Suprapubic skin (tissue), 4 donors: Measurements from ENCODE around the gene TMED9.

Experiments used
- CTCF ChIP-seq, 2 donors: fragments of 200-600 bp in 1 of 2; fragments of 450-650 bp in 1 of 2; sonication (generic) in 1 of 2; IDR thresholded peaks; one replicate each; pipeline ENCODE4 v1.5.1; 2016 to 2019; ENCODE audit warnings: antibody characterized with exemption in 2 of 2, mild to moderate bottlenecking in 1 of 2, moderate library complexity in 1 of 2
- POLR2A ChIP-seq, 2 donors: fragments of 450-650 bp; IDR thresholded peaks; one replicate each; pipeline ENCODE4 v1.6.1; 2017; ENCODE audit warnings: antibody characterized with exemption in 2 of 2, mild to moderate bottlenecking in 2 of 2, moderate library complexity in 2 of 2
- POLR2AphosphoS5 ChIP-seq, 3 donors: sonication (generic); formaldehyde crosslinking; IDR thresholded peaks; one replicate each; pipeline ENCODE4 v1.6.1; 2017; ENCODE audit warnings: antibody characterized with exemption in 3 of 3

- no peak for TF ChIP-seq CTCF (IDR thresholded peaks at IDR 0.05)
- no peak for TF ChIP-seq POLR2AphosphoS5 (IDR thresholded peaks at IDR 0.05)
- no peak for TF ChIP-seq POLR2A (IDR thresholded peaks at IDR 0.05)
Measured at GRCh38 chr5:177612215-177612673, 20.2 kb downstream of the TMED9 start.
